ENCODE measurements around the gene EBI3.

DNA sequence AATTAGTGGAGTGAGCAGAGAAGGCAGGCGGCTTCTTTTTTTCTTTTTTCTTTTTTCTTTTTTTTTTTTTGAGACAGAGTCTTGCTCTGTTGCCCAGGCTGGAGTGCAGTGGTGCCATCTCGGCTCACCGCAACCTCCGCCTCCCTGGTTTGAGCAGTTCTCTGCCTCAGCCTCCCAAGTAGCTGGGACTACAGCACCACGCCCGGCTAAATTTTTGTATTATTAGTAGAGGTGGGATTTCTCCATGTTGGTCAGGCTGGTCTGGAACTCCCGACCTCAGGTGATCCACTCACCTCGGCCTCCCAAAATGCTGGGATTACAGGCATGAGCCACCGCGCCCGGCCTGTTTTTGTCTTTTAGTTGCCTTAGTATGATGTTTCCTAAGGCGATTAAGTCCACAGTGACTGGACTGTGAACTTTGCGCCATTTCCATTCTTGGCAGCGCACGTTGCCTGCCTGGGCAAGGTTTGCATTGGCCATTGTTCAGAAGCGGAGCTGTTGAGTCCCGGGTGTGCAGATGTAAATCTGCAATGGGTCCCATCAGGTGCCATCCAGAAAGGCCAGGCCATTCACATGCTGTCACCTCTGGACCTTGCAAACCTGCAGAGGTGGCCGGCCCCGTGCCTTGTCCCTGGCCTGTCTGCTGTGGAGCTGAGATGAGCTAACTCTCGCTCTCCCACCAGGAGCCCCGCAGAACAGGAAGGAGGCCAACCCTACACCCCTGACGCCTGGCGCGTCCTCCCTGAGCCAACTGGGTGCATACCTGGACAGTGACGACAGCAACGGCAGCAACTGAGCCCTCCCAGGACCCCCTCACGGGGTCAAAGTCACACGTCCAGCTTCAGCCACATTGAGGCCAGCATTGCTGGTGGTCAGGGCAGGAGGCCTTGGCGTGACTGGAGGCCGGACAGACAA is 38.8 kb downstream of the EBI3 start:
- TF ChIP-seq, protein P1, sequence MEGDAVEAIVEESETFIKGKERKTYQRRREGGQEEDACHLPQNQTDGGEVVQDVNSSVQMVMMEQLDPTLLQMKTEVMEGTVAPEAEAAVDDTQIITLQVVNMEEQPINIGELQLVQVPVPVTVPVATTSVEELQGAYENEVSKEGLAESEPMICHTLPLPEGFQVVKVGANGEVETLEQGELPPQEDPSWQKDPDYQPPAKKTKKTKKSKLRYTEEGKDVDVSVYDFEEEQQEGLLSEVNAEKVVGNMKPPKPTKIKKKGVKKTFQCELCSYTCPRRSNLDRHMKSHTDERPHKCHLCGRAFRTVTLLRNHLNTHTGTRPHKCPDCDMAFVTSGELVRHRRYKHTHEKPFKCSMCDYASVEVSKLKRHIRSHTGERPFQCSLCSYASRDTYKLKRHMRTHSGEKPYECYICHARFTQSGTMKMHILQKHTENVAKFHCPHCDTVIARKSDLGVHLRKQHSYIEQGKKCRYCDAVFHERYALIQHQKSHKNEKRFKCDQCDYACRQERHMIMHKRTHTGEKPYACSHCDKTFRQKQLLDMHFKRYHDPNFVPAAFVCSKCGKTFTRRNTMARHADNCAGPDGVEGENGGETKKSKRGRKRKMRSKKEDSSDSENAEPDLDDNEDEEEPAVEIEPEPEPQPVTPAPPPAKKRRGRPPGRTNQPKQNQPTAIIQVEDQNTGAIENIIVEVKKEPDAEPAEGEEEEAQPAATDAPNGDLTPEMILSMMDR (IDR thresholded peaks at IDR 0.05), result peak; percentile 60
- TF ChIP-seq EZH2 (IDR thresholded peaks at IDR 0.05; ENCODE audit: borderline replicate concordance, insufficient read depth, low read depth, low read length, poor library complexity, severe bottlenecking), result no peak
